Ovary (tissue), 9 donors: ENCODE data around the gene SURF2. TPM values are rescaled to one million over a fixed set of nuclear protein-coding genes. Genes with fewer than 3 reads are reported as not detected.

Experiments
- DNase-seq, 5 donors: peaks; one replicate each; pipeline ENCODE4 v3.0.0-alpha.2; 2019 to 2020
- H3K27ac ChIP-seq, 2 donors: fragments of 200-600 bp; one replicate each; pipeline versions ENCODE4 v1.5.1 to v1.8.0; 2019 to 2022
- H3K27me3 ChIP-seq: fragments of 200-600 bp; one replicate; pipeline ENCODE4 v1.8.0; 2022
- H3K36me3 ChIP-seq: fragments of 200-600 bp; sonication (generic); one replicate; pipeline ENCODE4 v1.5.1; 2019
- H3K4me1 ChIP-seq: one replicate; pipeline ENCODE4 v1.8.1; 2013; ENCODE audit warnings: mild to moderate bottlenecking, moderate library complexity; ENCODE audit not compliant: insufficient read depth
- H3K4me3 ChIP-seq: fragments of 200-600 bp; sonication (generic); one replicate; pipeline ENCODE4 v1.5.1; 2017
- H3K9me3 ChIP-seq, 2 donors: fragments of 200-600 bp in 1 of 2; sonication (generic) in 1 of 2; one replicate each; pipeline versions ENCODE4 v1.5.1 to v1.8.1; 2013 to 2019; ENCODE audit warnings: mild to moderate bottlenecking in 1 of 2, moderate library complexity in 1 of 2
- EP300 ChIP-seq: sonication (generic); formaldehyde crosslinking; IDR thresholded peaks from one replicate; pipeline ENCODE4 v1.6.1; 2017; ENCODE audit warnings: antibody characterized with exemption
- POLR2A ChIP-seq: fragments of 450-650 bp; IDR thresholded peaks from one replicate; pipeline ENCODE4 v1.6.1; 2017; ENCODE audit warnings: antibody characterized with exemption, mild to moderate bottlenecking, moderate library complexity
- WGBS, 3 donors: extraction: QIAGEN DNeasy Blood & Tissue Kit in 1 of 3; methylation state at CpG; one replicate each; pipeline versions ENCODE4 v1.1.5 to v1.1.7; 2013 to 2017; 5-methylcytosine and 5-hydroxymethylcytosine counted together
- intact Hi-C, 4 donors: fragments of 100-400 bp; cut with DNase I; formaldehyde crosslinking; loops; one replicate each; pipeline versions ENCODE4 v1.11.0 to v1.15.1; 2022 to 2023
- polyA plus RNA-seq, 2 donors: library from polyadenylated mRNA; stranded (reverse); fragments of 200-250 nt in 1 of 2; fragments of 350-450 nt in 1 of 2; fragmentation: Illumina TruSeq in 1 of 2; extraction: RNeasy Lipid Tissue Mini Kit (QIAGEN cat#74804) in 1 of 2; gene quantifications; one replicate each; pipeline ENCODE4 v1.2.3, GENCODE V29; 2013 to 2014
- total RNA-seq, 7 donors: library from RNA; depleted of rRNA in 2 of 7; stranded (reverse); fragments of >200 nt in 2 of 7; fragmentation: NEBNext Ultra II Directional in 3 of 7; extraction: Animal tissue kit (Norgen Biotek cat#: 25700) in 3 of 7; gene quantifications; one replicate each; pipeline versions ENCODE4 v1.1.0 to v1.2.4, GENCODE V29; 2016 to 2023
- TF ChIP-seq, protein P1 (sequence below), 3 donors: fragments of 450-650 bp in 2 of 3; fragments of 200-600 bp in 1 of 3; IDR thresholded peaks; one replicate each; pipeline versions ENCODE4 v1.5.1 to v1.8.0; 2016 to 2022; ENCODE audit warnings: antibody characterized with exemption in 3 of 3, mild to moderate bottlenecking in 1 of 3
- donor health status: DM: no; HTN: no; CAD: no; lungs with moderate emphysema.
- donor health status: DM: no; HTN: no; CAD: no.
- donor health status: Bipolar disorder and iron deficiency.
- donor health status: DM: yes; HTN: yes; CAD: no.
- donor health status: DM: no; HTN: no; CAD: no.
- donor health status: DM: yes; HTN: yes; CAD: no.

The SURF2 gene
- total and polyA plus RNA-seq, 9 donors, result 8.6 to 30.4 (median 15.8) TPM

DNA sequence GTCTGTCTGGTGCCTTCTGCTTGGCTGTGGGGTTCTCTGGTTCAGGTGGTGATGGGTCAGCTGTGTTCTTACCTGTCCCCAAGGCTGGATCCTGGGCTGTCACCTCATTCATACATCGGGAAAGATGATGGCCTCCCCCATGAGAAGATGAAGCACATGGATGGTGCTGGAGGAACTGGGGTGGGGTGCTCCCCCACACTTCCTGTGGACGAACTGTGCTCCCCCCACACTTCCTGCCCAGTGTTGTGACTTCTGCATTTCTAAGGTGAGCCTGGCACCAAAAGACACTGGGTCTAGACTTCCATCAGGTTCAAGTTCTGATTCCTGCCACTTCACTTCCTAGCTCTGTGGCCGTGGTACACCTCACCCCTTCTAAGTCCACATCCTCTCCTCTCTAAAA lies 16.1 kb upstream of the SURF2 start:
- TF ChIP-seq POLR2A (no peak), EP300 (no peak)
- TF ChIP-seq, protein P1, sequence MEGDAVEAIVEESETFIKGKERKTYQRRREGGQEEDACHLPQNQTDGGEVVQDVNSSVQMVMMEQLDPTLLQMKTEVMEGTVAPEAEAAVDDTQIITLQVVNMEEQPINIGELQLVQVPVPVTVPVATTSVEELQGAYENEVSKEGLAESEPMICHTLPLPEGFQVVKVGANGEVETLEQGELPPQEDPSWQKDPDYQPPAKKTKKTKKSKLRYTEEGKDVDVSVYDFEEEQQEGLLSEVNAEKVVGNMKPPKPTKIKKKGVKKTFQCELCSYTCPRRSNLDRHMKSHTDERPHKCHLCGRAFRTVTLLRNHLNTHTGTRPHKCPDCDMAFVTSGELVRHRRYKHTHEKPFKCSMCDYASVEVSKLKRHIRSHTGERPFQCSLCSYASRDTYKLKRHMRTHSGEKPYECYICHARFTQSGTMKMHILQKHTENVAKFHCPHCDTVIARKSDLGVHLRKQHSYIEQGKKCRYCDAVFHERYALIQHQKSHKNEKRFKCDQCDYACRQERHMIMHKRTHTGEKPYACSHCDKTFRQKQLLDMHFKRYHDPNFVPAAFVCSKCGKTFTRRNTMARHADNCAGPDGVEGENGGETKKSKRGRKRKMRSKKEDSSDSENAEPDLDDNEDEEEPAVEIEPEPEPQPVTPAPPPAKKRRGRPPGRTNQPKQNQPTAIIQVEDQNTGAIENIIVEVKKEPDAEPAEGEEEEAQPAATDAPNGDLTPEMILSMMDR (IDR thresholded peaks at IDR 0.05), result no peak
- Histone ChIP-seq H3K27ac (no peak overlapping the region), H3K36me3 (no peaks in the 10 kb centered on the region), H3K27me3 (no peaks in the 10 kb centered on the region), H3K4me1 (peaks cover 2% of the 10 kb centered on the region), H3K4me3 (no peak overlapping the region), H3K9me3 (no peaks in the 10 kb centered on the region)
- WGBS, 3 donors, result 64 to 82% (median 75%) methylated on average over 3 of the region's 3 CpGs
- intact Hi-C loops, result no loop called here
- DNase-seq, result no peak

DNA sequence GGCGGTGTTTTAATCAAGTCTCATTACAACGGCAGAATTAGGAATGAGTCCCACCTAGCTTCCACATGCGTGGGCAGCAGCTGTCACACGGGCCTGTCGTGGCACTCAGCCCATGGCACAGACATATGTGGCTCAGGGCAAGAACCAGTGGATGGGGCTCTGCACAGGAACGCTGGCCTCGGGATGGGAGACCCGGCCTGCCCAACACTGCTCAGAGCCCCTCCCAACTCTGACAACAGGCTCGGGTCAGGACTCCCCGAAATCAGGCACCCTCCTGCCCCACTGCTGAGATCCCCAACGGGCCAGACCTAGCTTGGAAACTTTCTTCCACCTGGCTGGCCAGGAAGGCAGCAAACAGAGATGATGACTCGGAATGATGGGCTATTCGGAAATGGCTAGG lies 15.4 kb upstream of the SURF2 start:
- Histone ChIP-seq H3K9me3 (no peaks in the 10 kb centered on the region), H3K36me3 (no peaks in the 10 kb centered on the region), H3K4me1 (peaks cover 2% of the 10 kb centered on the region), H3K27ac (no peak overlapping the region), H3K4me3 (no peak overlapping the region), H3K27me3 (no peaks in the 10 kb centered on the region)
- TF ChIP-seq EP300 (no peak), POLR2A (no peak)
- TF ChIP-seq, protein P1 (IDR thresholded peaks at IDR 0.05), result no peak
- 76 to 79% (median 78%) methylated on average over 11 to 13 of the region's 13 CpGs for WGBS, 3 donors
- intact Hi-C loops, result no loop called here
- no peak for DNase-seq

DNA sequence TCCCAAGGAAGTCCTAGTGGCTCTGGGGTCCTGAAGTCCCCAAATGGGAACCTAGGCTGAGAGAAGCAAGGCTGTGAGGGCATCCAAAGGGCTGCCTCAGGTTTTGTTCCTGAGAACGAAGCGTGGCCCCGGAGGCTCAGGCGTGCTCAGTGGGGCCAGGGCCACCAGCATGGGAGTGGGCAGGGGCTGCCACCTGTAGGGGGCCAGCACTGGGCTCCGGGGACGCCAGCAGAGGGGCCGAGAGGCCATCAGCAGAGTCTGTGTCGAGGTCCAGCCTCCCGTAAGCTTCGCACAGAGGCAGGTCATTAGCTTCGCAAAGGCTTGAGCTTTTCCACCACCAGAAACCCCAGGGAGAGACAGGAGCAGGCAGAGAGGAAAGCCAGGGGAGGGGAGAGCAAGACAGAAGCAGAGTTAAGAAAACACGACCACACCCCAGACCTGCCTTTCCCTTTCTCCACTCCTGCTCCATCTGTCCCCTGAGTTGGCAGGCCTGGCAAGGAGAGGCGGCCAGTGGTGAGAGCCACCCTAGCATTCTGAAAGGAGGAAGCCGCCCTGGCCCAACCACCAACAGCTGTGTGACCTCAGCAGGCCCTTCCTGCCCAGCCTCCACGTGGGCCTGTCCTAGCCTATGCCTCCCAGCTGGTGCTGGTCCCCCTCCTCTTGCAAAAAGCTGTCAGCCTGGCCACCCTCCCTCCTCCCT lies 14.8 kb upstream of the SURF2 start:
- Histone ChIP-seq H3K27me3 (no peaks in the 10 kb centered on the region), H3K4me3 (no peak overlapping the region), H3K36me3 (no peaks in the 10 kb centered on the region), H3K27ac (no peak overlapping the region), H3K4me1 (peaks cover 3% of the 10 kb centered on the region), H3K9me3 (no peaks in the 10 kb centered on the region)
- intact Hi-C loops, result no loop called here
- DNase-seq, result no peak
- 80 to 83% (median 82%) methylated on average over 15 of the region's 15 CpGs for WGBS, 3 donors
- TF ChIP-seq POLR2A, result no peak
- no peak for TF ChIP-seq EP300
- TF ChIP-seq, protein P1 (IDR thresholded peaks at IDR 0.05), result no peak

DNA sequence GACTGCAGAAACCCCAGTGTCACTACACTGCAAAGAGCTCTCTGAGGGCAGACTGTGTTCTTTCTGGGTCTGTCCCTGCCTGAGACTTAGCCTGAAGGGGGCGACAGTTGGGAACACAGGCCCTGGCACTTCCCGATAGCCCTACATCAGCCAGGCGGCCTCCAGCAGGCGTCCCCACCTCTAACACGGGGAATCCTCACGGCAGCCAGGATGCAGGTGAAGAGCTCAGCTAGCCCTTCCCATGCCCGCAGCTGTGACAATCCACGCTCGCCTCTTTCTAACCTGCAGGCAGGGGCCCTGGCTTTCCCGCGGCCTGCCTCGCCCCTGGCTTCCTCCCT lies 14.3 kb upstream of the SURF2 start:
- WGBS, 3 donors, result 78 to 81% (median 79%) methylated on average over 12 of the region's 12 CpGs
- Histone ChIP-seq H3K27ac (no peak overlapping the region), H3K4me3 (no peak overlapping the region), H3K36me3 (no peaks in the 10 kb centered on the region), H3K4me1 (peaks cover 5% of the 10 kb centered on the region), H3K27me3 (no peaks in the 10 kb centered on the region), H3K9me3 (no peaks in the 10 kb centered on the region)
- TF ChIP-seq POLR2A (no peak), EP300 (no peak)
- TF ChIP-seq, protein P1 (IDR thresholded peaks at IDR 0.05), result no peak
- DNase-seq, result no peak
- intact Hi-C loops, result no loop called here
